H1 (cell line): ENCODE data around the gene PHF1. TPM values are rescaled to one million over a fixed set of nuclear protein-coding genes. Genes with fewer than 3 reads are reported as not detected.
A peak's percentile ranks its signal among the peaks of the same experiment; 100 is the strongest.

Experiments used
- CTCF ChIA-PET: fragments of 300-600 bp; sonication (Branson Sonifier 250); formaldehyde crosslinking; loops from one replicate; lab custom pipeline; 2021; ENCODE audit not compliant: partially characterized antibody; lab: Charles Lee
- POLR2A ChIA-PET: fragments of 300-600 bp; sonication (Branson Sonifier 250); formaldehyde crosslinking; loops from one replicate; lab custom pipeline; 2021; ENCODE audit warnings: inconsistent platforms; ENCODE audit not compliant: partially characterized antibody; lab: Charles Lee
- DNase-seq, 2 experiments: peaks; one replicate each; pipeline versions ENCODE4 v3.0.0 to v3.0.0-alpha.2; 2010 to 2022; ENCODE audit warnings: low spot score in 2 of 2, low read depth in 1 of 2, mixed read lengths in 1 of 2
- FAIRE-seq: peaks from 2 replicates; lab custom pipeline; 2011; peaks lifted over from hg19 to GRCh38; lab: Jason Lieb, UNC
- H2AFZ ChIP-seq: 2 replicates; pipeline ENCODE4 v1.8.1; 2012; ENCODE audit warnings: low read length, inconsistent platforms
- H2AK5ac ChIP-seq: 2 replicates; pipeline ENCODE4 v1.6.1; 2013; ENCODE audit warnings: low read depth, low read length
- H2BK120ac ChIP-seq: replicated peaks from 2 replicates; pipeline ENCODE3; 2013; ENCODE audit warnings: low read depth, low read length, inconsistent platforms
- H2BK12ac ChIP-seq: 2 replicates; pipeline ENCODE4 v1.6.1; 2013; ENCODE audit warnings: low read depth, low read length
- H2BK15ac ChIP-seq: 2 replicates; pipeline ENCODE4 v1.6.1; 2013; ENCODE audit warnings: low read length
- H2BK20ac ChIP-seq: 2 replicates; pipeline ENCODE4 v1.6.1; 2013; ENCODE audit warnings: low read length
- H2BK5ac ChIP-seq: 2 replicates; pipeline ENCODE4 v1.6.1; 2013; ENCODE audit warnings: low read depth, low read length
- H3K14ac ChIP-seq: 2 replicates; pipeline ENCODE4 v1.6.1; 2013; ENCODE audit warnings: inconsistent platforms; ENCODE audit not compliant: insufficient read length
- H3K18ac ChIP-seq: 2 replicates; pipeline ENCODE4 v1.6.1; 2013; ENCODE audit warnings: low read length; ENCODE audit errors: extremely low read depth
- H3K23ac ChIP-seq: 2 replicates; pipeline ENCODE4 v1.6.1; 2013; ENCODE audit warnings: inconsistent platforms; ENCODE audit not compliant: insufficient read length
- H3K23me2 ChIP-seq: 2 replicates; pipeline ENCODE4 v1.6.1; 2013; ENCODE audit warnings: low read depth, low read length
- H3K27ac ChIP-seq: 2 replicates; pipeline ENCODE4 v1.6.1; 2011; ENCODE audit warnings: low read depth, low read length, inconsistent platforms
- H3K27me3 ChIP-seq, 4 experiments: replicated peaks in 1 of 4; 1 replicate in 1 of 4; 2 replicates in 3 of 4; pipeline versions ENCODE4 v1.6.1 to v1.8.1; 2011 to 2013; ENCODE audit warnings: low read length in 3 of 4, mild to moderate bottlenecking in 3 of 4, inconsistent platforms in 2 of 4, mixed read lengths in 2 of 4, moderate library complexity in 1 of 4; ENCODE audit not compliant: control insufficient read depth in 3 of 4, insufficient read depth in 3 of 4; ENCODE audit errors: extremely low read depth in 1 of 4
- H3K36me3 ChIP-seq, 4 experiments: 2 replicates each; pipeline versions ENCODE4 v1.6.1 to v1.8.1; 2011 to 2013; ENCODE audit warnings: mild to moderate bottlenecking in 4 of 4, low read length in 3 of 4, moderate library complexity in 2 of 4, control low read depth in 1 of 4, inconsistent platforms in 1 of 4; ENCODE audit not compliant: insufficient read depth in 4 of 4, control insufficient read depth in 2 of 4
- H3K4ac ChIP-seq: replicated peaks from 2 replicates; pipeline ENCODE3; 2013; ENCODE audit warnings: low read length, low read depth, mixed read lengths, inconsistent platforms; ENCODE audit not compliant: insufficient read length
- H3K4me1 ChIP-seq, 4 experiments: replicated peaks in 1 of 4; 1 replicate in 1 of 4; 2 replicates in 3 of 4; pipeline versions ENCODE4 v1.6.1 to v1.8.1; 2011 to 2013; ENCODE audit warnings: low read length in 3 of 4, inconsistent platforms in 2 of 4, mixed read lengths in 1 of 4; ENCODE audit not compliant: insufficient read depth in 4 of 4, control insufficient read depth in 3 of 4
- H3K4me2 ChIP-seq, 2 experiments: 2 replicates each; pipeline versions ENCODE4 v1.6.1 to v1.8.1; 2011 to 2013; ENCODE audit warnings: low read depth in 2 of 2, low read length in 2 of 2, control low read depth in 1 of 2, inconsistent platforms in 1 of 2, mild to moderate bottlenecking in 1 of 2; ENCODE audit not compliant: insufficient read depth in 1 of 2
- H3K4me3 ChIP-seq, 4 experiments: fragments of 200-600, 300-600 bp in 1 of 4; sonication (generic), shearing (Covaris generic), sonication (Bioruptor Twin) in 1 of 4; 2 replicates each; pipeline versions ENCODE4 v1.5.1 to v1.8.1; 2011 to 2016; ENCODE audit warnings: low read length in 4 of 4, low read depth in 3 of 4, control low read depth in 2 of 4, inconsistent platforms in 2 of 4, mild to moderate bottlenecking in 2 of 4, mixed read lengths in 1 of 4, moderate library complexity in 1 of 4; ENCODE audit not compliant: insufficient read depth in 2 of 4; ENCODE audit errors: extremely low read depth in 1 of 4
- H3K56ac ChIP-seq: replicated peaks from 2 replicates; pipeline ENCODE3; 2013; ENCODE audit warnings: low read depth, mild to moderate bottlenecking, mixed read lengths, low read length, inconsistent platforms; ENCODE audit not compliant: insufficient read length
- H3K79me1 ChIP-seq: 2 replicates; pipeline ENCODE4 v1.6.1; 2013; ENCODE audit warnings: low read depth, low read length, control low read depth
- H3K79me2 ChIP-seq, 2 experiments: 2 replicates each; pipeline versions ENCODE4 v1.6.1 to v1.8.1; 2012 to 2013; ENCODE audit warnings: low read length in 2 of 2, mild to moderate bottlenecking in 2 of 2, inconsistent platforms in 1 of 2; ENCODE audit not compliant: insufficient read depth in 2 of 2, control insufficient read depth in 1 of 2
- H3K9ac ChIP-seq, 4 experiments: replicated peaks in 1 of 4; 1 replicate in 1 of 4; 2 replicates in 3 of 4; pipeline versions ENCODE4 v1.6.1 to v1.8.1; 2011 to 2013; ENCODE audit warnings: low read depth in 3 of 4, low read length in 3 of 4, control low read depth in 2 of 4, mild to moderate bottlenecking in 2 of 4, moderate library complexity in 2 of 4, inconsistent platforms in 1 of 4; ENCODE audit errors: extremely low read depth in 1 of 4
- H3K9me3 ChIP-seq, 2 experiments: 2 replicates each; pipeline versions ENCODE4 v1.6.1 to v1.8.1; 2012 to 2013; ENCODE audit warnings: mild to moderate bottlenecking in 2 of 2, moderate library complexity in 2 of 2, control low read depth in 1 of 2, inconsistent platforms in 1 of 2, low read depth in 1 of 2, low read length in 1 of 2, mixed read lengths in 1 of 2; ENCODE audit not compliant: insufficient read depth in 2 of 2
- H4K20me1 ChIP-seq, 2 experiments: replicated peaks in 1 of 2; 2 replicates each; pipeline versions ENCODE3 to v1.8.1; 2011 to 2013; ENCODE audit warnings: inconsistent platforms in 2 of 2, low read length in 2 of 2, mild to moderate bottlenecking in 1 of 2; ENCODE audit not compliant: insufficient read depth in 2 of 2, control insufficient read depth in 1 of 2
- H4K5ac ChIP-seq: 2 replicates; pipeline ENCODE4 v1.6.1; 2013; ENCODE audit warnings: low read length, low read depth, mixed read lengths, inconsistent platforms; ENCODE audit not compliant: insufficient read length
- H4K8ac ChIP-seq: 2 replicates; pipeline ENCODE4 v1.8.0; 2013; ENCODE audit warnings: mild to moderate bottlenecking, moderate library complexity, low read length, inconsistent platforms; ENCODE audit not compliant: insufficient read depth; ENCODE audit errors: extremely low read depth
- H4K91ac ChIP-seq: replicated peaks from 2 replicates; pipeline ENCODE3; 2013; ENCODE audit warnings: low read length, mixed read lengths, inconsistent platforms; ENCODE audit not compliant: insufficient read length
- CBX5 ChIP-seq: fragments of 300-800, 300-1000 bp; sonication (generic); IDR thresholded peaks from 2 replicates; pipeline ENCODE4 v1.7.1; 2016; ENCODE audit warnings: antibody characterized with exemption, low read length, low read depth
- CBX8 ChIP-seq: fragments of 300-800, 300-1000 bp; sonication (generic); IDR thresholded peaks from 2 replicates; pipeline ENCODE4 v1.7.1; 2016; ENCODE audit warnings: low read depth, low read length, borderline replicate concordance
- CEBPB ChIP-seq: IDR thresholded peaks from 2 replicates; pipeline ENCODE4 v1.6.1; 2012; ENCODE audit warnings: low read depth, low read length
- CHD1 ChIP-seq: IDR thresholded peaks from 2 replicates; pipeline ENCODE4 v1.6.1; 2012; ENCODE audit warnings: low read depth, low read length, improper control_type of control experiment
- POLR2AphosphoS5 ChIP-seq: IDR thresholded peaks from 2 replicates; pipeline ENCODE4 v1.6.1; 2011; ENCODE audit warnings: low read depth, low read length
- POU5F1 ChIP-seq: IDR thresholded peaks from 2 replicates; pipeline ENCODE4 v1.6.1; 2011; ENCODE audit warnings: low read depth, mild to moderate bottlenecking, low read length, moderate library complexity
- RBBP5 ChIP-seq: IDR thresholded peaks from 2 replicates; pipeline ENCODE4 v1.7.1; 2012; ENCODE audit warnings: low read depth, mild to moderate bottlenecking, inconsistent platforms, low read length, moderate library complexity, borderline replicate concordance
- RNF2 ChIP-seq: fragments of 200-900, 300-1000 bp; sonication (generic); IDR thresholded peaks from 2 replicates; pipeline ENCODE4 v1.7.1; 2016; ENCODE audit warnings: borderline replicate concordance, low read depth, mild to moderate bottlenecking, antibody characterized with exemption, low read length; ENCODE audit not compliant: poor library complexity, severe bottlenecking; ENCODE audit errors: missing control alignments
- RXRA ChIP-seq: IDR thresholded peaks from 2 replicates; pipeline ENCODE4 v1.6.1; 2011; ENCODE audit warnings: low read depth, mild to moderate bottlenecking, low read length, moderate library complexity; ENCODE audit not compliant: insufficient read depth
- TBP ChIP-seq: IDR thresholded peaks from 2 replicates; pipeline ENCODE4 v1.6.1; 2011; ENCODE audit warnings: low read depth, low read length, improper control_type of control experiment
- TEAD4 ChIP-seq: IDR thresholded peaks from 2 replicates; pipeline ENCODE4 v1.6.1; 2012; ENCODE audit warnings: low read depth, low read length, inconsistent platforms, mixed read lengths
- YY1 ChIP-seq: IDR thresholded peaks from 2 replicates; pipeline ENCODE4 v1.6.1; 2011; ENCODE audit warnings: low read depth, mild to moderate bottlenecking, low read length
- WGBS, 2 experiments: shearing (Covaris generic) in 1 of 2; methylation state at CpG; one replicate each; pipeline versions ENCODE4 v1.1.6 to v1.1.7; 2013 to 2015; ENCODE audit warnings: low lambda C conversion rate in 2 of 2, mixed read lengths in 2 of 2, inconsistent platforms in 1 of 2, low coverage in 1 of 2, missing lambda C conversion rate in 1 of 2; ENCODE audit not compliant: insufficient replicate concordance in 2 of 2, insufficient coverage in 1 of 2, insufficient read length in 1 of 2; ENCODE audit errors: extremely low coverage in 1 of 2, missing lambda C conversion rate in 1 of 2; 5-methylcytosine and 5-hydroxymethylcytosine counted together
- polyA plus RNA-seq, 7 experiments: library from polyadenylated mRNA; depleted of rRNA in 3 of 7; stranded (reverse) in 5 of 7; unstranded in 2 of 7; fragments of >200 nt in 5 of 7; fragments of 200-250 nt in 2 of 7; gene quantifications; 1 replicate in 5 of 7; 2 replicates in 1 of 7; 4 replicates in 1 of 7; pipeline versions ENCODE4 v1.2.1 to v1.2.3, GENCODE V29; 2011 to 2013; ENCODE audit warnings: missing spikeins in 2 of 7, mixed read lengths in 2 of 7
- total RNA-seq: library from RNA; stranded (reverse); fragmentation: NEBNext Ultra II Directional; extraction: Animal tissue kit (Norgen Biotek cat#: 25700); gene quantifications from 2 replicates; pipeline ENCODE4 v1.2.1, GENCODE V29; 2021
- TF ChIP-seq, protein P1 (sequence below): IDR thresholded peaks from 2 replicates; pipeline ENCODE4 v1.6.1; 2011; ENCODE audit warnings: low read depth, mild to moderate bottlenecking, low read length; ENCODE audit not compliant: insufficient read depth

The PHF1 gene
- total and polyA plus RNA-seq, 2 of the 8 experiments (the other 6 are each of a cell fraction or from before 2014, with no cell fraction given): 47.3 to 78.6 TPM

DNA sequence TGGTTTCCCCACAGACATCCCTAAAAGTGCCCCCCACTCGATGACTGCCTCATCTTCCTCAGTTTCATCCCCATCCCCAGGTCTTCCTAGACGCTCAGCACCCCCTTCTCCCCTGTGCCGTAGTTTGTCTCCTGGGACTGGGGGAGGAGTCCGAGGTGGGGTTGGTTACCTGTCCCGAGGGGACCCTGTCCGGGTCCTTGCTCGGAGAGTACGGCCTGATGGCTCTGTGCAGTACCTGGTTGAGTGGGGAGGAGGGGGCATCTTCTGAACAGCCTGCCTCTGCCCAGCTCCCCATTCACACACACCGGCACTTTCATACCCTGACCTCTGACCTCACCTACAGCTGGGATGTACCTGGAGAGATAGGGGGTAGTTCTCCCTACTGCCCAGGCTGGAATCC is 5.0 kb downstream of the PHF1 start:
- H2BK20ac ChIP-seq: no peak overlapping the region
- no peak overlapping the region for H3K4ac ChIP-seq
- no peak overlapping the region for H2BK15ac ChIP-seq
- H3K23ac ChIP-seq: no peak overlapping the region
- peaks cover 4 to 17% of the 10 kb centered on the region in 2 experiments for H4K20me1 ChIP-seq
- no peak overlapping the region for H2AFZ ChIP-seq
- POLR2A ChIA-PET: interaction anchor here (0.9 to 2.0 kb wide), 5 partner anchors 10 to 140 kb away, joined by 3 to 11 read pairs (median 5); partner anchors contain the start of gene B3GALT4
- H3K14ac ChIP-seq: no peak overlapping the region
- no peak for DNase-seq
- H3K79me2 ChIP-seq: peaks cover 11 to 40% of the 10 kb centered on the region in 2 experiments
- FAIRE-seq: no peak
- peak overlapping the region in 1 of 4 experiments; percentile 14; a peak in 1 of 8 replicates for H3K4me3 ChIP-seq
- peak overlapping the region in 1 of 2 experiments; percentile 89; a peak in 2 of 4 replicates for H3K4me2 ChIP-seq
- H2AK5ac ChIP-seq: no peak overlapping the region
- peaks cover 25% of the 10 kb centered on the region for H3K23me2 ChIP-seq
- no peak overlapping the region for H2BK120ac ChIP-seq
- H3K9ac ChIP-seq: no peak overlapping the region; a peak in 1 of 7 replicates
- no peaks in the 10 kb centered on the region for H3K9me3 ChIP-seq
- no peak overlapping the region for H3K27ac ChIP-seq
- H3K4me1 ChIP-seq: peaks cover 8 to 31% (median 15%) of the 10 kb centered on the region in 4 experiments
- no peak overlapping the region for H3K56ac ChIP-seq
- no peak overlapping the region for H3K18ac ChIP-seq
- no peaks in the 10 kb centered on the region for H3K27me3 ChIP-seq
- H3K79me1 ChIP-seq: peaks cover 9% of the 10 kb centered on the region; the same call in 1 of the 2 replicates
- H4K91ac ChIP-seq: no peak overlapping the region
- no peak overlapping the region for H4K5ac ChIP-seq
- peaks cover 7 to 45% (median 29%) of the 10 kb centered on the region in 4 experiments; a peak in 7 of 8 replicates for H3K36me3 ChIP-seq
- CTCF ChIA-PET: interaction anchor here (1.1 to 5.7 kb wide), 5 partner anchors 9 to 98 kb away, joined by 3 to 37 read pairs (median 4); partner anchors contain the start of gene ZBTB22
- H2BK12ac ChIP-seq: no peak overlapping the region
- 92% methylated on average over 8 of the region's 9 CpGs; no CpG with 5 or more reads in 1 of the 2 experiments for whole genome bisulfite sequencing, 2 experiments
- no peak overlapping the region for H4K8ac ChIP-seq
- H2BK5ac ChIP-seq: no peak overlapping the region
- TF ChIP-seq, protein P1, sequence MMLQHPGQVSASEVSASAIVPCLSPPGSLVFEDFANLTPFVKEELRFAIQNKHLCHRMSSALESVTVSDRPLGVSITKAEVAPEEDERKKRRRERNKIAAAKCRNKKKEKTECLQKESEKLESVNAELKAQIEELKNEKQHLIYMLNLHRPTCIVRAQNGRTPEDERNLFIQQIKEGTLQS: no peak
- no peak for TF ChIP-seq TEAD4
- TF ChIP-seq CBX8: no peak
- TF ChIP-seq RBBP5: no peak
- no peak for TF ChIP-seq CBX5
- no peak for TF ChIP-seq RNF2
- no peak for TF ChIP-seq TBP
- TF ChIP-seq POLR2AphosphoS5: no peak
- no peak for TF ChIP-seq CHD1
- TF ChIP-seq CEBPB: no peak
- no peak for TF ChIP-seq RXRA
- TF ChIP-seq POU5F1: no peak
- TF ChIP-seq YY1: no peak
